ENCODE results near the gene AHNAK2. TPM values are rescaled to one million over a fixed set of nuclear protein-coding genes. Genes with fewer than 3 reads are reported as not detected.
A peak's percentile ranks its signal among the peaks of the same experiment; 100 is the strongest.

AHNAK2 gene
- total RNA-seq, 2 experiments from 2014 or later, result 0.06 TPM

- POLR2A ChIA-PET, result no interaction called here
- peak overlapping the region; percentile 25 for H3K4me3 Mint-ChIP-seq
- no peak for ATAC-seq (ENCODE audit: low read depth)
These were observed 845 bp upstream of the AHNAK2 start for GRCh38 chr14:104978746-104979691.

GRCh38 chr14:104977008-104977680 lies 1.0 kb downstream of the AHNAK2 start:
- Mint-ChIP-seq H3K36me3 (no peaks in the 10 kb centered on the region), H3K27me3 (peaks cover 30% of the 10 kb centered on the region), H3K4me1 (peaks cover 11% of the 10 kb centered on the region), H3K27ac (no peak overlapping the region), H3K4me3 (peak overlapping the region; percentile 44), H3K9me3 (no peaks in the 10 kb centered on the region)
- POLR2A ChIA-PET, result interaction anchor here (0.6 to 1.2 kb wide), 2 partner anchors 41 to 68 kb away, joined by 3 read pairs; no protein-coding TSS in a partner anchor
- ATAC-seq (ENCODE audit: low read depth), result no peak
- DNase-seq, result peak; percentile 34

More at GRCh38 chr14:104978746-104979691, 845 bp upstream of the AHNAK2 start:
- Mint-ChIP-seq H3K4me1 (peaks cover 11% of the 10 kb centered on the region), H3K36me3 (no peaks in the 10 kb centered on the region), H3K9me3 (no peaks in the 10 kb centered on the region), H3K27ac (no peak overlapping the region), H3K27me3 (peaks cover 30% of the 10 kb centered on the region)
- peak; percentile 31 for DNase-seq

GRCh38 chr14:104976198-104977007 lies 1.8 kb downstream of the AHNAK2 start:
- Mint-ChIP-seq H3K4me3 (peak overlapping the region; percentile 15), H3K27ac (no peak overlapping the region), H3K27me3 (peaks cover 30% of the 10 kb centered on the region), H3K9me3 (no peaks in the 10 kb centered on the region), H3K36me3 (no peaks in the 10 kb centered on the region), H3K4me1 (peaks cover 11% of the 10 kb centered on the region)
- peak; percentile 84 for ATAC-seq (ENCODE audit: low read depth)
- POLR2A ChIA-PET, result interaction anchor here (0.6 to 1.2 kb wide), 2 partner anchors 42 to 68 kb away, joined by 3 read pairs; no protein-coding TSS in a partner anchor
- peak; percentile 92 for DNase-seq

GRCh38 chr14:104975481-104976197 lies 2.5 kb downstream of the AHNAK2 start:
- H3K36me3 Mint-ChIP-seq, result no peaks in the 10 kb centered on the region
- H3K4me1 Mint-ChIP-seq, result peaks cover 11% of the 10 kb centered on the region
- peak; percentile 17 for ATAC-seq (ENCODE audit: low read depth)
- H3K9me3 Mint-ChIP-seq, result no peaks in the 10 kb centered on the region
- no peak overlapping the region for H3K4me3 Mint-ChIP-seq
- POLR2A ChIA-PET, result interaction anchor here (1.2 kb wide), 1 partner anchor 43 kb away, joined by 3 read pairs; no protein-coding TSS in a partner anchor
- peaks cover 30% of the 10 kb centered on the region for H3K27me3 Mint-ChIP-seq
- no peak for DNase-seq
- no peak overlapping the region for H3K27ac Mint-ChIP-seq

GRCh38 chr14:104974665-104975390 lies 3.3 kb downstream of the AHNAK2 start:
- H3K4me3 Mint-ChIP-seq, result no peak overlapping the region
- POLR2A ChIA-PET, result interaction anchor here (0.7 kb wide), 1 partner anchor 71 kb away, joined by 4 read pairs; no protein-coding TSS in a partner anchor
- H3K27ac Mint-ChIP-seq, result no peak overlapping the region
- H3K9me3 Mint-ChIP-seq, result no peaks in the 10 kb centered on the region
- H3K36me3 Mint-ChIP-seq, result no peaks in the 10 kb centered on the region
- ATAC-seq (ENCODE audit: low read depth), result no peak
- H3K27me3 Mint-ChIP-seq, result peaks cover 29% of the 10 kb centered on the region
- H3K4me1 Mint-ChIP-seq, result peaks cover 10% of the 10 kb centered on the region
- DNase-seq, result no peak

- DNase-seq (no peak), ATAC-seq (ENCODE audit: low read depth) (no peak)
- H3K27me3 Mint-ChIP-seq, result peaks cover 24% of the 10 kb centered on the region
- no peaks in the 10 kb centered on the region for H3K9me3 Mint-ChIP-seq
- no peaks in the 10 kb centered on the region for H3K36me3 Mint-ChIP-seq
- no peak overlapping the region for H3K4me3 Mint-ChIP-seq
- POLR2A ChIA-PET, result no interaction called here
- H3K27ac Mint-ChIP-seq, result no peak overlapping the region
- peaks cover 8% of the 10 kb centered on the region for H3K4me1 Mint-ChIP-seq
These were observed 4.0 kb downstream of the AHNAK2 start for GRCh38 chr14:104974146-104974541.

GRCh38 chr14:104973385-104974145 lies 4.6 kb downstream of the AHNAK2 start:
- ATAC-seq (ENCODE audit: low read depth) (no peak), DNase-seq (no peak)
- Mint-ChIP-seq H3K4me3 (no peak overlapping the region), H3K27ac (no peak overlapping the region), H3K4me1 (peaks cover 8% of the 10 kb centered on the region), H3K9me3 (no peaks in the 10 kb centered on the region), H3K27me3 (peaks cover 21% of the 10 kb centered on the region), H3K36me3 (no peaks in the 10 kb centered on the region)
- POLR2A ChIA-PET, result no interaction called here

- peaks cover 7% of the 10 kb centered on the region for H3K4me1 Mint-ChIP-seq
- H3K9me3 Mint-ChIP-seq, result no peaks in the 10 kb centered on the region
- no peak for ATAC-seq (ENCODE audit: low read depth)
- no peak overlapping the region for H3K4me3 Mint-ChIP-seq
- H3K36me3 Mint-ChIP-seq, result no peaks in the 10 kb centered on the region
- no peak for DNase-seq
- POLR2A ChIA-PET, result no interaction called here
- peaks cover 22% of the 10 kb centered on the region for H3K27me3 Mint-ChIP-seq
- no peak overlapping the region for H3K27ac Mint-ChIP-seq
These were observed 5.1 kb downstream of the AHNAK2 start for GRCh38 chr14:104973135-104973384.

- ATAC-seq (ENCODE audit: low read depth) (no peak), DNase-seq (no peak)
- peaks cover 25% of the 10 kb centered on the region for H3K27me3 Mint-ChIP-seq
- no peak overlapping the region for H3K4me3 Mint-ChIP-seq
- H3K4me1 Mint-ChIP-seq, result peaks cover 5% of the 10 kb centered on the region
- H3K9me3 Mint-ChIP-seq, result no peaks in the 10 kb centered on the region
- H3K36me3 Mint-ChIP-seq, result no peaks in the 10 kb centered on the region
- H3K27ac Mint-ChIP-seq, result no peak overlapping the region
- POLR2A ChIA-PET, result no interaction called here
These were observed 5.7 kb downstream of the AHNAK2 start for GRCh38 chr14:104972301-104973134.

GRCh38 chr14:104971447-104972240 lies 6.5 kb downstream of the AHNAK2 start:
- Mint-ChIP-seq H3K9me3 (no peaks in the 10 kb centered on the region), H3K36me3 (no peaks in the 10 kb centered on the region), H3K4me3 (no peak overlapping the region), H3K4me1 (peaks cover 5% of the 10 kb centered on the region), H3K27me3 (peaks cover 21% of the 10 kb centered on the region), H3K27ac (no peak overlapping the region)
- POLR2A ChIA-PET, result no interaction called here
- no peak for DNase-seq
- ATAC-seq (ENCODE audit: low read depth), result no peak

All from activated naive CD8-positive, alpha-beta T cell treated with anti-CD3 and anti-CD28 coated beads, Interleukin-2, amount 10 ng/mL, durations not matched to agents 7 days and 5 days (primary cell).